HG03342 (cell line): ENCODE data around the gene KSR2.

ENCODE experiments used
- ATAC-seq: cut with Tn5 transposase; IDR thresholded peaks from one replicate; pipeline ENCODE4 v1.9.1; 2021; ENCODE audit warnings: mild to moderate bottlenecking, moderate library complexity; ENCODE audit not compliant: unreplicated experiment

The KSR2 gene

DNA sequence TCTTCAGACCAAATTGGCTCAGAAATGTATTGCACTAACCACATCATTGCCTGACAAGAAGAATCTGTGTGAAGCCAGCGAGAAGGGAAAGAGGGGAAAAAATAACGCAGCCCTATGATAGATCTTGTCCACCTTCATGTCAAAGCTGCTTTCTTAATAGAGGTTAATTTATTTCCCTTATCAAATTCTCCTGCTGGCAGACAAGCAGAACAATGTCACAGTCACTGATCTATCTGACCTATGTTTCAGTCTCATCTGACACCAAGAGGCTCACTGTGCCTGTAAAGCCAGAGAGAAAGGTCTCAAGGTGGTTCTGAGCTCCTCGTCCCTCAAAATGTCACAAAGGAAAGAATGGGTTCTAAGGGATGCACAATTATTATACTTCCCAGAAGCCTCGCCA lies 417.1 kb downstream of the KSR2 start:
- no peak for ATAC-seq

DNA sequence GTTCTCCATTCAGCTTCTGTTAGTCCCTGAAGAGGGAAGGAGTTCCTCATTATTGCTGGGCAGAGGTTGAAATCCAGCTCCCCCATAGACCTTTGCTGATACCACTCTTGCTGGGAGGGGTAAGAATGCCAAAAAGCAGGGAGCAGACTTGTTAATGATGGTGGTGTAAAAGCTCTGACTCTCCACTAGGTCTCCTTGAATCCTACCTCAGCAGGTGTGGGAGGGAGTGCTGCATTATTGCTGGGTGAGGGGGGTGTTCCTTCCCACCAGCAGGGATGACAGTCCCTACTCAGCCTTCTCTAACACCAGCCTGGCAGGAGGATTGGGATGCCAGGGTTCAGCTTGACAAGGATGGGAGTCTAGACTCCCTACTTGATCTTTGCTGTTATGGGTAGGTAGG lies 421.6 kb downstream of the KSR2 start:
- no peak for ATAC-seq

DNA sequence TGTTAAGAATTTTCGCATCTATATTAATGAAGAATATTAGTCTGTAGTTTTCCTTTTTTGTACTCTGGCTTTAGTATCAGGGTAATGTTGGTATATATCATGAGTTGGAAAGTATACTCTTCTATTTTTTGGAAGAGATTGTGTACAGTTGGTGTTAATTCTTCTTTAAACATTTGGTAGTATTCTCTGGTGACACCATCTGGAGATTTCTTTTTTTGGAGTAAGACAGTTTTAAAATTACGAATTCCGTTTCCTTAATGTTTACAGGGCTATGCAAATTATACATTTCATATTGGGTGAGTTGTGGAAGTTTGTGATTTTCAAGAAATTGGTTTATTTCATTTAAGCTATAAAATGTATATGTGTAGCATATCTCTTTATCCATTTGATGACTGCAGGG lies 423.6 kb downstream of the KSR2 start:
- ATAC-seq = no peak

DNA sequence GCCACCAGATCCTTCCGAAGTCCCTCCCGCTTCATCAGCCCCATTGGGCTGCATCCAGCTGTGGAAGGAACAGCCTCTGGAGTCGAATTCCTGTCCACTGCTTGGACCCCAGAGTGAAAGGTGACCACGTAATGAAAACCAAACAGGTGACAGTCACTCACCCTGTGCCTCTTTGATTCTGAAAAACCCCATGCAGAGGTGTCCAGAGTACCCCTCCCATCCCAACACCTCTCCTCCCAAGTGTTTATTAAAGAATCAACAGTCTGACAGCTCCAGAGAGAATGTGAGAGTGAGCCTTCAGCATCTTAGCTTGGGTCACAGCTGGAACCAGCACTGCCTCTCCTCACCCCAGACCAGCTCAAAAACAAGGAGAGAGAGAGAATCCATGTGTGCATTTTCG lies 428.8 kb downstream of the KSR2 start:
- no peak for ATAC-seq

DNA sequence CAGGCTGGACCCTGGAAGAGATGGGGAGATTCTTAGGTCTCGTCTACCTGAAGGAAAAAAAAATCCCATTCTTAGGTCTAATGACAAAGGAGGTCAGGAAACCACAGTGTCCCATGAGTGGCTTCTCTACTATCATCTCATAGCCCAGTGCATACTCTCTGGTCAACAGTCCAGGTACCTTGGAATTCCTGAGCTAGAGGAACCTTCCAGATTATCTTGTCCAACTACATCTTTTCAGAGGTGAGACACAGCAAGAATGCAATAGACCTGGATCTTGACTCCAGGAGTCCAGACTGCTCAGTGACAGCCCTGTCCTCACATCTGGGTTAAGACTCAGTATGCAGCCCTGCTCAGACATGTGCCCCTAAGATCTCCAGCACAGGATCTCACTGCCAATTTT lies 429.9 kb downstream of the KSR2 start:
- no peak for ATAC-seq

DNA sequence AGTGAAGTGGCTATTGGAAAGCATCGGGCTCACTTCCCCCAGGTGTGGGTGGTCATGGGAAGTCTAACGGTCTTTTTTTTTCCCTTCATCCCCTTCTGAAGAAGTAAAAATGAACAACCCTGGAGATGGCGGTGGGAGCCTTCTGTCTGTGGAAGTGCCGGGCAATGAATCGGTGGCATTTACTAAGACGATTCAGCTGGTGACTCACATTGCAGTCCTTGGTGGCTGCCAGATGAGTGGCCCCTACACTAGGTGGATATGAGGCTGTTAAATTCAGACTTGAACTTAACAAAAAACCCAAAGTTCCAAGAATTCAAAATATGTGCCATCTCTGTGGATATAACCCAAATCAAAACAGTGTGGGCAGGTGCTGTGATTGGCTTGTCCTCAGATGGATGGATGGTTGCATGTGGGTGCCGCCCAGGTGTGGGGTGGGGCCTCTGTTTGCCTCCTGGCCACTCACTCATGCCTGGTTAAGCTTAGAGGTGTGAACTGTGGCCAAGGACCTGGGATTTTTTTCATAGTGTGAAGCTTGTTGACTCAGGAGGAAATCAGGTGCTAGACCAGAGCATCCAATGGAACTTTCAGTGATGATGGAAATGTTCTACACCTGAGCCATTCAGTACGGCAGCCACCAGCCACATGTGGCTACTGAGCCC lies 430.6 kb downstream of the KSR2 start:
- ATAC-seq = no peak

DNA sequence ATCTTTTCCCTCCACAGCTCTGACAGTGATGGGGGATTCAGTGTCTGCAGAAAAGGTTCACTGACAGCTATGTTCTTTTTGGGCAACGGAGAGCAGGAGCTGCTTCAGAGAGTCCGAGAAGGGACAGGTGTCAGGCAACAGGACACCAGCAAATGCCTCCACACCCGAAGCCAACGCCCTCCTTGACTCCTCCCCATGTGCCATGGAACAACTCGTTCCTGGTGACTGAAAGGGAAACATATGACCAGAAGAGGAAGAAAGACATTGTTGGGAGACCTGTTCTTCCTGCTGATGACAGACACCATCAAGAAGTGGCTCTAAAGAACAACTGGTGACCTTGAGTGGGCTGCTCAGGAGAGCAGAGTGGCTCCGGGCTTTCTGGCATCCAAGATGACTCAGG lies 435.1 kb downstream of the KSR2 start:
- no peak for ATAC-seq

DNA sequence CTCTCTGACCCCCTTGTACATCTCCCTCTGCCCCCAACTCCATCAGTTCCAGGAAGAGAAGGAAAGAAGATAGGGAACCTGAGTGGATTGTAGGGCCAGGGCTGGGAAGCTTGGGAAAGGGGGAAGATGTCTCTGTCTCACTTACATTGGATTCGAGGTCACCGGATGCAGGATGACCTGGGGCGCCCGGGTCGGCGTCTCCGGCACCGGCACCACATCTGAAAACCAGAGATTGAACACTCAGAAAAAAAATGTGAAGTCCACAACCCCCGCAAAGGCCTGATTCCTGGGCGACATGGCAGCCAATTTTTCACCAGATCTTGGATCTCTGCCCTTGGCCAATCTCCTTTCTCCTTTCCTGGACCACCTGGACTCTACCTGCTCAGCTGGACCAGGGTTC lies 438.0 kb downstream of the KSR2 start:
- ATAC-seq = no peak

DNA sequence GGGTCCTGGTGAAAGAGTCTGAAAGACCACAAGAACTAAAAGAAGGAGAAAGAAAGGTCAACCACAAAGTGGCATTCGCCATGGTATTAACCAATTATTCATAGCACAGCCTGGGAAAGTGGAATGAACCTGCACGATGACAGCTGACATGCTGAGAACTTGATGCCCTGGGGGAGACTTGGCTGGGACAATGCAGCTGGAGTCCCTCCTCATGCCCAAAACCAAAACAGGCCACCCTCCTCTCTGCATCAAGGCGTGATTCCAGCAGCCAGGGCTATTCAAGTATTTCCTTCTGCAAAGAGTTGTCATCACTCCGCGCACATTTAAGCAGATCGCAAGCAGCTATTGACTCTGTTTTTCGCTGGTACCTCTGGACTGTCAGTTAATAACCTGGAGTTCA lies 440.3 kb downstream of the KSR2 start:
- ATAC-seq = no peak

DNA sequence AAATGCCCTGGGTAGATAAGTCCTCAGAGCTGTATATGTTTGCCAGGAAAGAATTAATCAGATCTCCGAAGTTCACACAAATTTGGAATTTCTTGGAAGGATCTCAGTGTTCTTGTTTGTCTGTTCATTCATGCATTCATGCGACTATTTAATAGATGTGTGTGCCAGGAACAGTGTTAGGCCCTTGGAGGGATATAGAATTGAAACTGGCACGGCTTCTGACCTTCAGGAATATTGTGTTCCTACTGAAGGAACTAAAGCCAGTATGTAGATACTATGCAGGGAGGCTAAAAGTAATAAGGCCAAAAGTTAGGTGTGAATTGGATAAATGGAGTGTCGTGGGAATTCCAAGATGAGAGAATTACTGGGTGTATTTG lies 441.3 kb downstream of the KSR2 start:
- ATAC-seq = no peak

DNA sequence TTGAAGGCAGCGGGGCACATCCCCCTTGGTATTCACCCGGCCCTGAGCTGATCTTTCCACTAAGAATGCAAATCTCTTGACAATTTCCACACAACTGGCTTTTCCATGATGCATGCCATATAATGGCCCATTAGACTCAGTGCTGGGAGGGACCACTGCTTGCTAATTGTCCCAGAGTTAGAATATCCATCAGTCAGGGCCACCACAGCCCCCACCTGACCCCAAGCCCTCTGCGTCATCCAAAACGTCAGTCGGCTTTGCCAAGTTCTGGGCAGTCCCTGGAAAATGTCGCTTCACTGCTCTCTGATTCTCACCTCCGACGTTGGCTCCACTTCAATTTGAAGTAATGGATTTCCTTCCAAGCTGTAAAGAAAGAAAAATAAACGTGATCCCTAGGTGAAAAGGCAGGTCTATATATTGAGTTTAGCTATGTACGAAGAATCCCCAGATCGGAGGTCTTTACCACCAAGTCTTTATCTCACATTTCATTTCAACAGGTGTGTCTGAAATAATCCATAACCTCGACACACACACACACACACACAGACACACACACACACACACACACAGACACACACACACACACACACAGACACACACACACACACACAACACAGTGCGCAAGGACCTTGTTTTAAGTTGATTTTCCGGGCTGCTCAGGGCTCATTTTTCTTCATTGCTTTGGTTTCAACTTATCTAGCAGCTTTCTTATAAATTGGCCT lies 441.9 kb downstream of the KSR2 start:
- no peak for ATAC-seq

DNA sequence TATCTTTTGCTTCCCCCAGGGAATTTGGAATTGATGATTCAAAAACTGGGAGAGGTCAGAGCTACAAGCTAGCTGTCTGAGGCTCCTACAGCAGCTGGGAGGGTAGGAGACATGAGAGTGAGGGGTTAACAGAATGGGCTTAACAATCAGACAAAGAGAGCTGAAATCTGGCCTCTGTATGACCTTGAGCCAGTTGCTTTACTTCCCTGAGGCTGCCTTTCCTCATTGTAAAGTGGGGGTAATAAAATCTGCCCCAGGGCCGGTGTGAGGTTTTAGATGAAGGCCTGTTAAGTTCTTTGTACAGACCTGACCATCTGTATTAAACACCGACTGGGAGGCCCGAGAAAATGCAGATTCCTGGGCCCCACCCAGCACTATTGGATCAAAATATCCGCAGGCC lies 443.0 kb downstream of the KSR2 start:
- no peak for ATAC-seq

DNA sequence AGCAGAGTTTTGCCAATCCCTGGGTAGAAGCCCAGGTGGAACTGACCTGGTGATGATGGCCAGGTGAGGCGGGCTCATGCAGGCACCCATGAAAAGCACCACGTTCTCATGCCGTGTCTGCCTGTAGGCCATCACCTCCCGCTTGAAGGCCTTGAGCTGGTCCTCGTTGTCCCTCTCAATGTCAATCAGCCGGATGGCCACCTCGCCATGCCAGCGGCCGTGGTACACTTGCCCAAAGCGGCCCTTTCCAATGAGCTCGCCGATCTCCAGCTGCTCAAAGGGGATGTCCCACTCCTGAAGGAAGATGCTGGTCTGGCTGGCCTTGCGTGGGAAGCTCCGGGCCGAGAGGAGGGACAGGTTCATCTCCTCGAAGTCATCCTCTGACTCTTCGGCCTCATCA lies 444.0 kb downstream of the KSR2 start:
- no peak for ATAC-seq

DNA sequence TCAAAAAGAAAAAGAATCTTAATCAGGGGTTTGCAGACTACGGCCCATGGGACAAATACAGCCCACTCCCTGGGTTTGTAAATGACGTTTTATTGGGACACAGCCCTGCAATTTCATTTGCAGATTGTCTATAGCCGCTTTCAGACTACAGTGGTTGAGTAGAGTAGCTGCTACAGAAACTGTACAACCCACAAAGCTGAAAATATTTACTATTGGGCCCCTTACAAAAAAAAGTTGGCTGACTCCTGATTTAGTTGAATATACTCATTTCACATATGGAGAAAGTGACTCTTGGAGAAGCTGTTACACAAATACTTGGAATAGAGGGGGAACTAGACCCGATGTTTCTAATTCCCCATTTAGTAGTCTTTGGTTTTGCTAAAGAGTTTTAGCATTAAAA lies 444.8 kb downstream of the KSR2 start:
- ATAC-seq = no peak

DNA sequence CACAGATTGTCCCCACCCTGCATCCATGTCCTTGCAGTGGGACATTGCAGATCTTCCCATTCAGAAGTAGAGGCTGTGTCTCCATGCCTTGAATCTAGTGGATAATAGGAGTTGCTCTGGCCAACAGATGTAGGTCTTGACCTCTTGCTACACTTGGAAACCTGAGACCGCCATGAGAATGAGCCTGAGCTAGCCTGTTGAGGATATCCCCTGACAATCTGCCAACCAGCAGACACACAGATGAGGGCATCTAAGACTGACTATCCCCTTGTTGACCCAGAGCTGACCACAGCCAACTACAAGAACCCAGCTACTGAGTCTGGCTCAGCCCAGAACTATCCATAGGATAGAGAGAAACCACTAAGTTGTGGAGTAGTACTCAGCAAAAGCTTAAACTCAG lies 446.2 kb downstream of the KSR2 start:
- no peak for ATAC-seq

DNA sequence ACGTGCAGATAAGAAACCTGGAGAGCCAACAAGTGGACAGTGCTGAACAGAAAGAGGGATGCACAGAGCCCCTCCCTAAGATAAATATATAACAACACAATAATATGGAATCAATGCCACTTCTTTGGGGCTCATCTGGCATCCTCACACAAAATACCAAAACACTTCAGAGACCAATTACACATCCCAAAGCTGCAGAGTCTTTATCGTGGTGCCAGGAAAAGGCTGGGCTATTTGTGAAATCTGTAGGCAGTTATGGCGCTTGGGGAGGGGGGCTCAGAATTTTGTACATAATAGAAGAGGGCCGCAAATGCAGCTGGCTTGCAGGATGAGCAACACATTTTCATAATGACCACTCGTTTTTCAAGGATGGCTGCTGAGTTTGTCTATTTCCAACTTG lies 446.9 kb downstream of the KSR2 start:
- no peak for ATAC-seq

DNA sequence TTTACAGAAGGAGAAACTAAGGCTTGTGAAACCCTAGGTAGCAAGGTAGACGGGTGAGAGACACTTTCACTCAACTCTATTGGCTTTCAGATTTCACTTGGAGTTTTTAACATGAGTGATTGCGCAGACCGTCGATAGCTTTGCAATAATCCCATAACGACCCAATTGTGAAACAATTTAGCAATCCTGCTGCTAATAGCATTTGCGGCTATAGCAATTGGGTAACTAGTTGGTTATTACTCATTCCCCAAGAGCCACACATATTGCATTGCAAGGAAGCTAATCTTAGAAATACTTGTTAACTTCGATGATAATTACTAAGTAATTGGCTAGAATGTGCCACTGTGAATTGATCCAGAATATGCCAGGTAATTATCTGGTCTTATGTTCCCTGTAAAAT lies 447.4 kb downstream of the KSR2 start:
- ATAC-seq = no peak

DNA sequence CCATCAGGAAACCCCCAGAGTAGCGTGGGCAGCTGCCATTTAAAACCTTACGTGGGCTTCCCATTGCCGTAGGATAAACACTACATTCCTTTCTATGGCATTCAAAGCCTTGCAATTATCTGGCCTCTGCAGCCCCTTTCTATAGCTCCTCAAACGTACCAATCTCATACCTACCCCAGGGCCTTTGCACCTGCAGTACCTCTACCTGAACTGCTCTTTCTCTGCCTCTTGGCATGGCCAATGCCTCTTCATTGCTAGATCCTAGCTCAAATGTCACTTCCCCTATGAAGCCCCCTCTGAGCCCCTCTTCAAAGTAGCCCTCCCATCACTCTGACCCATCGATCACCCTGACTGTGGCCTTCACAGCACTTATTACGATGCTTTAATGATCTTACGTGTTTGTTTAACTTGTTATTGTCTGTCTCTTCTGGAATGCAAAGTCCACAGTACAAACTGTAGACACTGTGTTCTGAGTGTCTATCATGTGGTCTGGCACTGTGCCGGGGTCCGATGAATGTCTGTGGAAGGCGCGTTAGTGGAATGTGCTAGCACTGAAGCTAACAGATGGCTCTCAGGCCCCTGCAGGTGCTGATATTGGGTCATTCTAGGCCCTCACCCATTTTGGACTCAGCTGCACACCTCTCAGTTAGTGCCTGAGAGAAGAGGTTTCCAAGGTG lies 450.1 kb downstream of the KSR2 start:
- ATAC-seq = no peak

DNA sequence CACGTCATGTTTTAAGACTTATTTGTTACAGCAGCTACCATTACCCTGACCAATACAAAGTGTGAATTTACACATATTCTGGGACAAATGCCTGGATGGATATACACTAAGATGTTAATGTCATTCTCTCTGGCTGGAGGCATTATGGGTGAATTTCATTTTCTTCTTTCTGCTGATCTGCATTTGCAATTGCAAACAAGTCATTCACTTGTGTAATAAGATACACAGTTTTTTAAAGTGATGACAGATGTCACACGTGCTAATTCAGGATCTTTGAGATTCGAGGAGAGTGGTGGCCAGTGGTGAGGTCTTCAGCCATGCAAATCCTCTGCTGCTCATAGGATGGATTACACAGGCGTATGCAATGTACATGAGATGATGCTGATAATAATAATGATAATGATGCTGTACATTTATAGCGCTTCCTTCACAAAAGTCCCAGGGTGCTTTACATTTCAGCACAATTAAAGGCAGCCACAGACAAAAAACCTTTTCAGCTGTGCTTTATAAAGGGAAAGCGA lies 451.5 kb downstream of the KSR2 start:
- no peak for ATAC-seq

DNA sequence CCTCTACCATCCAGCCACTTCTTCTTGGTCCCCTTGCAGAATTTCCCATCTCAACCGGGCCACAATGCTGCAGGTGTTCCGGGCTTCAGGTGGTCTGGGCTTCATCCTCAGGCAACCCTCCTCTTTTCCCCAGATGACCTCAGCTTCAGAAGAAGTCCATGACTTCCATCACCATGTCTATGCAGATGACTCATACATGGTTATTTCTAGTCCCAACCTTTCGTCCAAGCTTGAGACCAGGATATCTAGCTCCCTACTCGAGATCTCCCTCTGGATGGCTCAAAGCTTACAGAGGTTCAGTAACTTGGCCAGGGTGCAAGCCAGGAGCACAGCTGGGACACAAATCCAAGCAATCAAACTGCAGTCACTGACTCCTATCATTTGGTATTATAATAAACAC lies 452.8 kb downstream of the KSR2 start:
- no peak for ATAC-seq

DNA sequence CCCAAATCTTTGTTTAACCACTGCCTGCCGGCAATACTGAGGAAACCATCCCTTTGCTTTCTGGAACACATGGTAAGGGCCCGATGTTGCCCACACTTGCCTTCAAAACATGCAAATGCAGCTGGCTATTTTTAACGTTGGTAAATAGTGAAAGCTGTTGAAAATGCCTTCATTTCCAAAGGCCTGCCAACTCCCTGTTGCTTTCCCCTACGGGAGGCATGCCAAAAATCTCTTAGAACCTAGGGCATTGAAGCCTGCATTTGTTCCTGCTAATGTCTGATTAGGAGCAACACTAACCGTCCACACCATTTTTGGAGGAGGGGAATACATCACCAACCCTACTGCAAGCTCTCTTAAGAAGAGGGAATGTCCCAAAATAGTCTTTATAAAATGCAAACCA lies 454.8 kb downstream of the KSR2 start:
- no peak for ATAC-seq

DNA sequence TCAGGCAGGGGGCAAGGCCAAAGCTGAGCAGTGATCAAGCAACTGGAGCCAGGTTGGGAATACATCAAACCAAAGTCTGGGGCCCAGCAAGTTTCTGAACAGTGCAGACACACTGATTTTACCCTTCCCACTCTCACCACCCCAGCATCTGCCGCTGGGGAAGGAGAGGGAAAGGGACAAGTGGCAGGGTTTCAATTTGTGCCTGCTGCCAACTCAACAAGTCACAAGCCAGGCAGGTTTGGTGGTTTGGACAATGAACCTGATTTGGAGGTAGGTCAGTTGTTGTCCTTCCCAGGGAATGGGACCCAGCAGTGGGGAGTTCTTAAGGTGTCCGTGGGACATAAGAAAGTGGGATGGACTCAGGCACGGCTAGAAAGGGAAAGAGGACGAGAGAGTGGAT lies 455.4 kb downstream of the KSR2 start:
- no peak for ATAC-seq
